H1 (cell line): Measurements from ENCODE around the gene CAMKMT. TPM values are rescaled to one million over a fixed set of nuclear protein-coding genes. Genes with fewer than 3 reads are reported as not detected.

ENCODE experiments used
- CHD1 ChIP-seq: IDR thresholded peaks from 2 replicates; pipeline ENCODE4 v1.6.1; 2012; ENCODE audit warnings: low read depth, low read length, improper control_type of control experiment
- CTBP2 ChIP-seq: IDR thresholded peaks from 2 replicates; pipeline ENCODE4 v1.7.0; 2011; ENCODE audit warnings: borderline replicate concordance, mild to moderate bottlenecking, moderate library complexity, mixed read lengths, low read length; ENCODE audit not compliant: insufficient read depth, insufficient read length
- GABPA ChIP-seq: IDR thresholded peaks from 2 replicates; pipeline ENCODE4 v1.6.1; 2011; ENCODE audit warnings: mild to moderate bottlenecking, low read length, moderate library complexity, borderline replicate concordance; ENCODE audit not compliant: insufficient read depth
- SIX5 ChIP-seq: IDR thresholded peaks from 2 replicates; pipeline ENCODE4 v1.6.1; 2011; ENCODE audit warnings: mild to moderate bottlenecking, low read depth, low read length
- TAF1 ChIP-seq: IDR thresholded peaks from 2 replicates; pipeline ENCODE4 v1.6.1; 2011; ENCODE audit warnings: mild to moderate bottlenecking, low read depth, low read length
- USF2 ChIP-seq: IDR thresholded peaks from 2 replicates; pipeline ENCODE4 v1.6.1; 2011; ENCODE audit warnings: low read length, improper control_type of control experiment
- polyA plus RNA-seq, 7 experiments: library from polyadenylated mRNA; depleted of rRNA in 3 of 7; stranded (reverse) in 5 of 7; unstranded in 2 of 7; fragments of >200 nt in 5 of 7; fragments of 200-250 nt in 2 of 7; gene quantifications; 1 replicate in 5 of 7; 2 replicates in 1 of 7; 4 replicates in 1 of 7; pipeline versions ENCODE4 v1.2.1 to v1.2.3, GENCODE V29; 2011 to 2013; ENCODE audit warnings: missing spikeins in 2 of 7, mixed read lengths in 2 of 7
- total RNA-seq: library from RNA; stranded (reverse); fragmentation: NEBNext Ultra II Directional; extraction: Animal tissue kit (Norgen Biotek cat#: 25700); gene quantifications from 2 replicates; pipeline ENCODE4 v1.2.1, GENCODE V29; 2021

CAMKMT gene
- total and polyA plus RNA-seq, 2 of the 8 experiments (the other 6 are each of a cell fraction or from before 2014, with no cell fraction given) = 14.7 to 22.4 TPM

GRCh38 chr2:44642123-44642857 lies 280.5 kb downstream of the CAMKMT start (continued):
- TF ChIP-seq TAF1 (no peak), CHD1 (no peak), GABPA (no peak), USF2 (no peak), CTBP2 (no peak), SIX5 (no peak)
